HG02885 (cell line): ENCODE measurements around the gene SNRPD1.
"Not testable (repeated sequence)": the region's sequence is repeated elsewhere in the genome, so short reads cannot be mapped to it uniquely, and the experiment has no call there.

ENCODE experiments used
- ATAC-seq: cut with Tn5 transposase; IDR thresholded peaks from one replicate; pipeline ENCODE4 v1.9.1; 2021; ENCODE audit warnings: mild to moderate bottlenecking; ENCODE audit not compliant: unreplicated experiment, poor library complexity

SNRPD1 gene

GRCh38 chr18:21634588-21635199 lies 22.6 kb downstream of the SNRPD1 start:
- ATAC-seq = no peak

GRCh38 chr18:21636769-21637168 lies 24.7 kb downstream of the SNRPD1 start:
- ATAC-seq = no peak

- ATAC-seq = no peak
These were observed 26.7 kb downstream of the SNRPD1 start for GRCh38 chr18:21638822-21639221.

- ATAC-seq = not testable (repeated sequence)
These were observed 28.3 kb downstream of the SNRPD1 start for GRCh38 chr18:21640375-21640774.

- ATAC-seq = no peak
These were observed 38.2 kb downstream of the SNRPD1 start for GRCh38 chr18:21650311-21650710.

- ATAC-seq = no peak
These were observed 40.0 kb downstream of the SNRPD1 start for GRCh38 chr18:21652073-21652472.

GRCh38 chr18:21653361-21653760 lies 41.2 kb downstream of the SNRPD1 start:
- ATAC-seq = no peak

GRCh38 chr18:21656402-21656801 lies 44.3 kb downstream of the SNRPD1 start:
- no peak for ATAC-seq

GRCh38 chr18:21660078-21660477 lies 48.0 kb downstream of the SNRPD1 start:
- ATAC-seq = no peak

GRCh38 chr18:21662581-21662980 lies 50.5 kb downstream of the SNRPD1 start:
- ATAC-seq = no peak

- ATAC-seq = no peak
These were observed 51.5 kb downstream of the SNRPD1 start for GRCh38 chr18:21663578-21663977.

- no peak for ATAC-seq
These were observed 52.0 kb downstream of the SNRPD1 start for GRCh38 chr18:21664069-21664468.

GRCh38 chr18:21669736-21670285 lies 57.7 kb downstream of the SNRPD1 start:
- no peak for ATAC-seq

- no peak for ATAC-seq
These were observed 60.6 kb downstream of the SNRPD1 start for GRCh38 chr18:21672521-21673267.

- not testable (repeated sequence) for ATAC-seq
These were observed 63.2 kb downstream of the SNRPD1 start for GRCh38 chr18:21675354-21675753.

GRCh38 chr18:21678859-21679258 lies 66.7 kb downstream of the SNRPD1 start:
- ATAC-seq = no peak

GRCh38 chr18:21680161-21680560 lies 68.0 kb downstream of the SNRPD1 start:
- ATAC-seq = no peak

- ATAC-seq = peak; percentile 54
These were observed 70.4 kb downstream of the SNRPD1 start for GRCh38 chr18:21682371-21683051.
